C4-2B (cell line): ENCODE data around the gene SMOC2.

Experiments used
- ZFX ChIP-seq: fragments of 450-650 bp; IDR thresholded peaks from 2 replicates; pipeline ENCODE4 v1.6.1; 2017
- TF ChIP-seq, protein P1 (sequence below): fragments of 450-650 bp; conservative IDR thresholded peaks from 2 replicates; pipeline ENCODE4 v1.5.1; 2017; ENCODE audit warnings: mild to moderate bottlenecking

- TF ChIP-seq, protein P1, sequence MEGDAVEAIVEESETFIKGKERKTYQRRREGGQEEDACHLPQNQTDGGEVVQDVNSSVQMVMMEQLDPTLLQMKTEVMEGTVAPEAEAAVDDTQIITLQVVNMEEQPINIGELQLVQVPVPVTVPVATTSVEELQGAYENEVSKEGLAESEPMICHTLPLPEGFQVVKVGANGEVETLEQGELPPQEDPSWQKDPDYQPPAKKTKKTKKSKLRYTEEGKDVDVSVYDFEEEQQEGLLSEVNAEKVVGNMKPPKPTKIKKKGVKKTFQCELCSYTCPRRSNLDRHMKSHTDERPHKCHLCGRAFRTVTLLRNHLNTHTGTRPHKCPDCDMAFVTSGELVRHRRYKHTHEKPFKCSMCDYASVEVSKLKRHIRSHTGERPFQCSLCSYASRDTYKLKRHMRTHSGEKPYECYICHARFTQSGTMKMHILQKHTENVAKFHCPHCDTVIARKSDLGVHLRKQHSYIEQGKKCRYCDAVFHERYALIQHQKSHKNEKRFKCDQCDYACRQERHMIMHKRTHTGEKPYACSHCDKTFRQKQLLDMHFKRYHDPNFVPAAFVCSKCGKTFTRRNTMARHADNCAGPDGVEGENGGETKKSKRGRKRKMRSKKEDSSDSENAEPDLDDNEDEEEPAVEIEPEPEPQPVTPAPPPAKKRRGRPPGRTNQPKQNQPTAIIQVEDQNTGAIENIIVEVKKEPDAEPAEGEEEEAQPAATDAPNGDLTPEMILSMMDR = no peak
- TF ChIP-seq ZFX = no peak
Observed at GRCh38 chr6:168554472-168554871, 113.5 kb downstream of the SMOC2 start.
